Endodermal cell (in vitro differentiated cells): Measurements from ENCODE around the gene RIPOR2. TPM values are rescaled to one million over a fixed set of nuclear protein-coding genes. Genes with fewer than 3 reads are reported as not detected.

Source experiments
- DNase-seq: peaks from one replicate; pipeline ENCODE4 v3.0.0-alpha.2; 2017
- H3K27ac ChIP-seq: 2 replicates; pipeline ENCODE4 v1.5.1; 2013; ENCODE audit warnings: mild to moderate bottlenecking, low read depth, low read length, moderate library complexity
- H3K27me3 ChIP-seq: 2 replicates; pipeline ENCODE4 v1.6.1; 2013; ENCODE audit warnings: mild to moderate bottlenecking, low read length, moderate library complexity; ENCODE audit not compliant: insufficient read depth, control insufficient read depth, poor library complexity, severe bottlenecking
- H3K36me3 ChIP-seq: 2 replicates; pipeline ENCODE4 v1.7.0; 2013; ENCODE audit warnings: mild to moderate bottlenecking, low read length, moderate library complexity; ENCODE audit not compliant: control insufficient read depth, insufficient read depth
- H3K4me1 ChIP-seq: one replicate; pipeline ENCODE4 v1.7.0; 2013; ENCODE audit warnings: low read length; ENCODE audit not compliant: control insufficient read depth, insufficient read depth
- H3K4me3 ChIP-seq: 2 replicates; pipeline ENCODE4 v1.5.1; 2013; ENCODE audit warnings: mild to moderate bottlenecking, low read length, moderate library complexity
- H3K9ac ChIP-seq: 2 replicates; pipeline ENCODE4 v1.6.1; 2013; ENCODE audit warnings: mild to moderate bottlenecking, low read length, moderate library complexity; ENCODE audit not compliant: poor library complexity, severe bottlenecking; ENCODE audit errors: extremely low read depth
- H3K9me3 ChIP-seq: 2 replicates; pipeline ENCODE4 v1.6.1; 2013; ENCODE audit warnings: mild to moderate bottlenecking, low read length, moderate library complexity; ENCODE audit not compliant: control insufficient read depth
- H3K27ac Mint-ChIP-seq: 2 replicates; pipeline ENCODE4 v1.8.0; 2020; ENCODE audit warnings: mixed read lengths
- H3K27me3 Mint-ChIP-seq: 2 replicates; pipeline ENCODE4 v1.8.0; 2021; ENCODE audit warnings: mild to moderate bottlenecking, mixed read lengths; ENCODE audit not compliant: insufficient read depth
- H3K36me3 Mint-ChIP-seq: 2 replicates; pipeline ENCODE4 v1.8.0; 2020; ENCODE audit warnings: low read depth, mixed read lengths
- H3K4me1 Mint-ChIP-seq: 2 replicates; pipeline ENCODE4 v1.8.0; 2020; ENCODE audit warnings: mixed read lengths
- H3K4me3 Mint-ChIP-seq: 2 replicates; pipeline ENCODE4 v1.8.0; 2020; ENCODE audit warnings: mild to moderate bottlenecking, moderate library complexity, mixed read lengths
- H3K9me3 Mint-ChIP-seq: 2 replicates; pipeline ENCODE4 v1.8.0; 2020; ENCODE audit warnings: mild to moderate bottlenecking, mixed read lengths
- CTCF ChIP-seq: fragments of 200-600 bp; sonication (generic); conservative IDR thresholded peaks from 2 replicates; pipeline ENCODE4 v1.5.0; 2021; ENCODE audit warnings: antibody characterized with exemption, mild to moderate bottlenecking
- WGBS, 2 experiments: methylation state at CpG; one replicate each; pipeline versions ENCODE4 v1.1.5 to v1.1.7; 2013; ENCODE audit warnings: missing lambda C conversion rate in 2 of 2, mixed read lengths in 1 of 2; ENCODE audit not compliant: insufficient coverage in 1 of 2, insufficient read length in 1 of 2; 5-methylcytosine and 5-hydroxymethylcytosine counted together
- total RNA-seq, 2 donors: library from RNA; stranded (reverse); fragmentation: NEBNext Ultra II Directional in 1 of 2; extraction: Animal tissue kit (Norgen Biotek cat#: 25700) in 1 of 2; gene quantifications; 2 replicates in 1 of 2; 3 replicates in 1 of 2; pipeline ENCODE4 v1.2.1, GENCODE V29; 2021

The RIPOR2 gene
- total RNA-seq, 2 donors from 2014 or later, result 9.3 to 10.4 TPM

- H3K27me3 ChIP-seq, result no peaks in the 10 kb centered on the region
- H3K36me3 Mint-ChIP-seq, result no peaks in the 10 kb centered on the region
- H3K27ac Mint-ChIP-seq, result no peak overlapping the region
- no peak overlapping the region for H3K4me3 ChIP-seq
- H3K9ac ChIP-seq, result no peak overlapping the region
- no peak overlapping the region for H3K27ac ChIP-seq
- TF ChIP-seq CTCF, result no peak
- H3K4me1 ChIP-seq, result no peaks in the 10 kb centered on the region
- H3K4me3 Mint-ChIP-seq, result no peak overlapping the region
- 88 to 93% methylated on average over 4 to 7 of the region's 7 CpGs for WGBS, 2 experiments
- no peak for DNase-seq
- H3K9me3 Mint-ChIP-seq, result no peaks in the 10 kb centered on the region
- H3K4me1 Mint-ChIP-seq, result peaks cover 29% of the 10 kb centered on the region
- H3K27me3 Mint-ChIP-seq, result peaks cover 2% of the 10 kb centered on the region
- H3K9me3 ChIP-seq, result peaks cover 1% of the 10 kb centered on the region
- no peaks in the 10 kb centered on the region for H3K36me3 ChIP-seq
Observed at GRCh38 chr6:24882835-24883555, 52.8 kb downstream of the RIPOR2 start.

- Mint-ChIP-seq H3K27me3 (peaks cover 2% of the 10 kb centered on the region), H3K9me3 (no peaks in the 10 kb centered on the region), H3K4me1 (peaks cover 36% of the 10 kb centered on the region), H3K36me3 (no peaks in the 10 kb centered on the region), H3K4me3 (no peak overlapping the region), H3K27ac (no peak overlapping the region)
- no peak overlapping the region for H3K27ac ChIP-seq
- peak; percentile 47 for TF ChIP-seq CTCF
- H3K9ac ChIP-seq, result no peak overlapping the region
- H3K27me3 ChIP-seq, result no peaks in the 10 kb centered on the region
- peaks cover 8% of the 10 kb centered on the region for H3K9me3 ChIP-seq
- 100% methylated on average over 1 to 2 of the region's 3 CpGs for WGBS, 2 experiments
- H3K4me3 ChIP-seq, result no peak overlapping the region
- H3K36me3 ChIP-seq, result no peaks in the 10 kb centered on the region
- no peaks in the 10 kb centered on the region for H3K4me1 ChIP-seq
- no peak for DNase-seq
Observed at GRCh38 chr6:24882295-24882694, 53.5 kb downstream of the RIPOR2 start.

- Mint-ChIP-seq H3K4me3 (no peak overlapping the region), H3K36me3 (no peaks in the 10 kb centered on the region), H3K4me1 (peaks cover 44% of the 10 kb centered on the region), H3K27me3 (peaks cover 2% of the 10 kb centered on the region), H3K27ac (no peak overlapping the region), H3K9me3 (no peaks in the 10 kb centered on the region)
- 89 to 100% methylated on average over 1 to 3 of the region's 3 CpGs for WGBS, 2 experiments
- H3K9me3 ChIP-seq, result peaks cover 11% of the 10 kb centered on the region
- H3K4me1 ChIP-seq, result no peaks in the 10 kb centered on the region
- H3K9ac ChIP-seq, result no peak overlapping the region
- no peak overlapping the region for H3K27ac ChIP-seq
- TF ChIP-seq CTCF, result no peak
- H3K36me3 ChIP-seq, result no peaks in the 10 kb centered on the region
- DNase-seq, result no peak
- H3K27me3 ChIP-seq, result no peaks in the 10 kb centered on the region
- H3K4me3 ChIP-seq, result no peak overlapping the region
Observed at GRCh38 chr6:24881376-24881775, 54.4 kb downstream of the RIPOR2 start.
